CD4-positive, alpha-beta T cell treated with Interleukin-15 for 1 hour (primary cell): Measurements from ENCODE around the gene L3MBTL4.
"Not testable (repeated sequence)": the region's sequence is repeated elsewhere in the genome, so short reads cannot be mapped to it uniquely, and the experiment has no call there.

Experiments used
- DNase-seq: peaks from one replicate; pipeline ENCODE4 v3.0.0-alpha.2; 2020

Gene L3MBTL4

GRCh38 chr18:6086731-6087130, 328.0 kb downstream of the L3MBTL4 start:
- DNase-seq, result no peak

- no peak for DNase-seq
These were observed 335.3 kb downstream of the L3MBTL4 start for GRCh38 chr18:6079406-6079805.

GRCh38 chr18:6078877-6079276, 335.8 kb downstream of the L3MBTL4 start:
- DNase-seq, result no peak

GRCh38 chr18:6072423-6072822, 342.3 kb downstream of the L3MBTL4 start:
- DNase-seq, result not testable (repeated sequence)

DNA sequence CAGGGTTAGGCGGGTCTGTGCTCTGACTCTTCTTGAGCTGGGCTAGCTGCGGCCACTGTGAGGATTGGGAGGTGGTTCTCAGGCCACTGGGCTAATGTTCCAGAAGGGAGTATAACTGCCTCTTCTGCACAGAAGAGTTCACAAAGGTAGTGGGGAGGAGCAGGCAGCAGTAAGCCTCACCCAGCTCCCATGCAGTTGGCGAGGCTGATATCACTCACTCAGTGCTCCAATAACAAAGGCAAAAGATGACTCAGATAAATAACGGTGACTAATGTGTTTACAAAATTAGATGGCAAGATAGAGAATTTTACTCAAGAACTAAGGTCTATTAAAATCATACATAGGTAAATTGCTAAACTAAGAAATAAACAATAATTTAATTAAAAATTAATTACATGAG, 345.2 kb downstream of the L3MBTL4 start:
- no peak for DNase-seq

DNA sequence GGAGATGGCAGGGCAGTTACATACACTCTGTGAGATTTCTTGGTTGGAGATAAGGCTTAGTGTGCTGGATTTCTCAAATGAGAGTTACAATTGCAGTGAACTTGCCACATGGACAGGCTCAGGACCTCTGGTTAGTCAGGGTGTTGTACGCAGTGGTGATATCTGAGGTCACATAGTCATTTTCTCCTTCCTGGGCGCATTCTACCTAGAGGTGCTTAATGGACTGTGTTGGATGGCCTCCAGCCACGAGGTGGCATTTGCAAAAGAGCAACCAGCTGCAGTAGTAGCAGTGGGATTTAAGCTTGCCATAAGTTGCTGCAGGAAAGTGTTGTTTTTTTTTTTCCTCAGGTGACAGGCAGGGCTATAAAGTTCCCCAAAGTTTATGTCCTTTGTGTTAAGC, 345.6 kb downstream of the L3MBTL4 start:
- DNase-seq, result no peak

DNA sequence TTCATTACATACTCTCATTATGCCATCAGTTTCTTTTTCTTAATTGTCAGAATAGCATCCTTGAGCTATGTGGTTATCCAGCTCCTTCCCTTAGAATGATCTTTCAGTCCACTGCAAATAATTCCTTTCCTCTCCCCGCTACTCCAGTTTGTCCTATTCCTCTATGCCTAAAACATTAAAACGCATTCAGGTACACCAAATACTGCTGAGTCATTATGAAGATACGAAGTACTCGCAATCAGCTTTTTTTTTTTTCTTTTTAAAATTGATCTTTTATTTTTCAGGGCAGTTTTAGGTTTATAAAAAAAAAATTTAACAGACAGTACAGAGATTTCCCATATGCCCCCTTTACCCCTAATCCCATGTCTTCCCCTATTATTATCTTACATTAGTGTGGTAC, 354.6 kb downstream of the L3MBTL4 start:
- DNase-seq, result no peak

DNA sequence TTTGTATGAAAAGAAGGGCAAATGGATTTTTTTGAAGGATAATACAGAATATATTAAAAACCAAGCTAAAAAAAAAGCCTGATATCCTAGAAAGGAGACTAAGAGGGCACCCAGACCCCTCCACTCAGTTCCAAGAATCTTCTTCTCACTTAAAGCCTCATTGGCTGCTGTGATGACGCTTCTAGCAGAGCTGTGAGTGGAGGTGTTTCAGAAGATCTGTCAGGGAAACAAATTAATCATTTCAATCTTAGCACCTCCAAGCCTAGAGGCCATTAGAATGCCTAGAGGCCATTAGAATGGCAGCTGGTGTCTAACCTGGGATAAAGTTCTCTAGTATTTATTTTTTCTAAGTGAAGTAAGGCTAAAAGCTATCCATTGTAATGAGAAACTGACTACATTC, 355.2 kb downstream of the L3MBTL4 start:
- no peak for DNase-seq

- no peak for DNase-seq
These were observed 355.8 kb downstream of the L3MBTL4 start for GRCh38 chr18:6058941-6059340.

- no peak for DNase-seq
These were observed 357.1 kb downstream of the L3MBTL4 start for GRCh38 chr18:6057604-6058003.

GRCh38 chr18:6056171-6056910, 358.4 kb downstream of the L3MBTL4 start:
- DNase-seq, result no peak

GRCh38 chr18:6055711-6056110, 359.0 kb downstream of the L3MBTL4 start:
- DNase-seq, result no peak

- no peak for DNase-seq
These were observed 360.4 kb downstream of the L3MBTL4 start for GRCh38 chr18:6054256-6054842.

- DNase-seq, result no peak
These were observed 362.2 kb downstream of the L3MBTL4 start for GRCh38 chr18:6052449-6052913.

- DNase-seq, result not testable (repeated sequence)
These were observed 367.1 kb downstream of the L3MBTL4 start for GRCh38 chr18:6047596-6047995.

GRCh38 chr18:6044773-6045172, 369.9 kb downstream of the L3MBTL4 start:
- DNase-seq, result no peak

GRCh38 chr18:6044319-6044718, 370.4 kb downstream of the L3MBTL4 start:
- DNase-seq, result no peak

- no peak for DNase-seq
These were observed 375.7 kb downstream of the L3MBTL4 start for GRCh38 chr18:6039055-6039454.

DNA sequence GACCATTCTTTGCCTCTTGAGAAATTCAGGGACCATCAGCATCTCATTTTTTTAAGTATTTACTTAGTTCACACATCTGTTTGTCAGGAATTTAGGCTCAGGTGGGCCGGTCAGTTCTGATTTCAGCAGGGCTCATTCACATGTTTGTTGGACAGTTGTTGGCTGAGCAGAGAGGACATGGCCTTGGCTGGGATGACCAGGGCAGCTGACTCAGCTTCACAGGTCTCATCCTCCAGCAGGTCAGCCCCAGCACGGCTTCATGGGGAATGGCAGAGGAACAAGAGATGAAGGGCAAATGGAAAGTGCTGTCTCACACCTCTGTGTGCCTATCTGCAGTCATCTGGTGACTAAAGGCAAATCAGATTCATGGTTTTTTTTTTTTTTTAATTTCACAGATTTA, 383.3 kb downstream of the L3MBTL4 start:
- no peak for DNase-seq

DNA sequence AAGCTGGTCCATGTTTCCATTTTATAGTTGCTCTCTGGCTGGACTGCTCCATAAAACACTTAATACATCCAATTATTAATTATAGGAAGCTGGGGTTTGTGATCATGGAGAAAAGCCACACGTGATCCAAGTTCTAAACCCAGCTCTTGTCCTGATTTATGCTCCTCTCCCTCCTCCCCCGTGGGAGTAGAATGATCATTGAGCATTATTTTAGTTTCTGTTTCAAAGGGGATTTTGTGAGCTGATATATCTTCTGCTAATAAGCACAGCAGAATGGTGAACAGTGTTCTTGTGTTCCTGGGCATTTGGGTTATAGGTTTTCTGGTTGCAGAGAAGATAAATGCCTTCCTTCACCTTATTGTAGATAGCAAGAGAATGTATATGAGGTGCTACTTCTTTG, 383.7 kb downstream of the L3MBTL4 start:
- no peak for DNase-seq

- DNase-seq, result no peak
These were observed 389.9 kb downstream of the L3MBTL4 start for GRCh38 chr18:6024745-6025248.

GRCh38 chr18:6023551-6023950, 391.2 kb downstream of the L3MBTL4 start:
- DNase-seq, result no peak

GRCh38 chr18:6022845-6023244, 391.9 kb downstream of the L3MBTL4 start:
- no peak for DNase-seq

DNA sequence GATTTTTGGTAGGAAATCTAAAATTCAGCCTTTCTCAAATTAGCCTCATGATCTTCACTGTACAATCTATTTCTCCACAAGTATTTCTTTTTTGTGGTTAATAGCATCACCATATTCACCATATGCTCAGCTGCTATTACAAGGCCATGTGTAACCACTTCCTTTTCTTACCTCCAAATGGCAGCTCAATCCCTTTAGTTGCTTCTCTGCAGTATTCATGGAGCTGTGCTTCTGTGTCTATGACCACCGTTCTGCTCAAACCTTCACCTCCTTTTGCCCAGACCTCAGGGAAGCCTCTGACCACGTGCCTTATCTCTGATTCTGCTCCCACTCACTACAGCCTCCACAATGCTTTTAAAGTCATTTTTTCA, 392.7 kb downstream of the L3MBTL4 start:
- DNase-seq, result no peak
